GM23248 (cell line): ENCODE results near the gene SRSF11. TPM values are rescaled to one million over a fixed set of nuclear protein-coding genes. Genes with fewer than 3 reads are reported as not detected.

ENCODE experiments used
- DNase-seq: peaks from one replicate; pipeline ENCODE4 v3.0.0-alpha.2; 2015
- H2AFZ ChIP-seq: fragments of 200-600 bp; sonication (generic); 2 replicates; pipeline ENCODE4 v1.6.1; 2016; ENCODE audit warnings: antibody characterized with exemption
- H3F3A ChIP-seq: fragments of 200-600 bp; sonication (generic); 2 replicates; pipeline ENCODE4 v1.6.1; 2016; ENCODE audit warnings: mild to moderate bottlenecking, antibody characterized with exemption, mixed run types; ENCODE audit not compliant: insufficient read depth
- H3K27ac ChIP-seq: fragments of 200-600 bp; sonication (generic); 2 replicates; pipeline ENCODE4 v1.5.1; 2016; ENCODE audit warnings: mild to moderate bottlenecking
- H3K27me3 ChIP-seq: fragments of 200-600 bp; sonication (generic); replicated peaks from 2 replicates; pipeline ENCODE4 v1.6.1; 2016; ENCODE audit warnings: mild to moderate bottlenecking; ENCODE audit not compliant: insufficient read depth
- H3K36me3 ChIP-seq: fragments of 200-600 bp; sonication (generic); 2 replicates; pipeline ENCODE4 v1.6.1; 2016; ENCODE audit warnings: low read depth, mild to moderate bottlenecking
- H3K4me1 ChIP-seq: fragments of 200-600 bp; sonication (generic); 2 replicates; pipeline ENCODE4 v1.6.1; 2016; ENCODE audit warnings: mild to moderate bottlenecking; ENCODE audit not compliant: insufficient read depth
- H3K4me2 ChIP-seq: fragments of 200-600 bp; sonication (generic); one replicate; pipeline ENCODE4 v1.6.1; 2016; ENCODE audit warnings: mild to moderate bottlenecking; ENCODE audit not compliant: unreplicated experiment
- H3K4me3 ChIP-seq: fragments of 200-600 bp; sonication (generic); 2 replicates; pipeline ENCODE4 v1.5.1; 2016; ENCODE audit warnings: mild to moderate bottlenecking
- H3K79me2 ChIP-seq: fragments of 200-600 bp; sonication (generic); 2 replicates; pipeline ENCODE4 v1.6.1; 2016; ENCODE audit warnings: mild to moderate bottlenecking; ENCODE audit not compliant: insufficient read depth
- H3K9ac ChIP-seq: fragments of 200-600 bp; sonication (generic); 2 replicates; pipeline ENCODE4 v1.6.1; 2016; ENCODE audit warnings: mild to moderate bottlenecking
- H3K9me2 ChIP-seq: fragments of 200-600 bp; sonication (generic); 2 replicates; pipeline ENCODE4 v1.6.1; 2016; ENCODE audit warnings: mixed run types, mild to moderate bottlenecking, moderate library complexity; ENCODE audit not compliant: insufficient read depth
- H3K9me3 ChIP-seq: fragments of 200-600 bp; sonication (generic); one replicate; pipeline ENCODE4 v1.6.1; 2017; ENCODE audit warnings: low read depth
- H4K20me1 ChIP-seq: fragments of 200-600 bp; sonication (generic); 2 replicates; pipeline ENCODE4 v1.6.0; 2016; ENCODE audit not compliant: insufficient read depth
- EZH2 ChIP-seq: fragments of 200-600 bp; sonication (generic); IDR thresholded peaks from 2 replicates; pipeline ENCODE4 v1.6.1; 2018; ENCODE audit warnings: antibody characterized with exemption, mild to moderate bottlenecking; ENCODE audit not compliant: insufficient read depth, poor library complexity, severe bottlenecking
- EZH2phosphoT487 ChIP-seq: fragments of 200-600 bp; sonication (generic); IDR thresholded peaks from 2 replicates; pipeline ENCODE4 v1.6.1; 2018; ENCODE audit warnings: antibody characterized with exemption, moderate library complexity, mild to moderate bottlenecking, low read depth; ENCODE audit not compliant: insufficient read depth
- WGBS, 2 experiments: methylation state at CpG; one replicate each; pipeline ENCODE4 v1.1.6; 2015 to 2017; ENCODE audit warnings: low lambda C conversion rate in 2 of 2, low coverage in 1 of 2; ENCODE audit errors: missing lambda C conversion rate in 2 of 2; 5-methylcytosine and 5-hydroxymethylcytosine counted together
- in situ Hi-C: fragments of 300-500 bp; cut with MboI; formaldehyde crosslinking; loops from 2 replicates; pipeline ENCODE4 v1.15.0; 2020
- polyA plus RNA-seq: library from polyadenylated mRNA; unstranded; fragments of >200 nt; fragmentation: Nextera tagmentation; extraction: Ambion mirVana; gene quantifications from 2 replicates; pipeline ENCODE4 v1.2.1, GENCODE V29; 2016
- total RNA-seq: library from RNA; depleted of rRNA; stranded (reverse); fragments of >200 nt; shearing (Covaris generic); gene quantifications from 2 replicates; pipeline ENCODE4 v1.2.3, GENCODE V29; 2014

Gene SRSF11
- total and polyA plus RNA-seq, 2 experiments from 2014 or later: 110 to 157 TPM

GRCh38 chr1:70286453-70286852 is 65.3 kb downstream of the SRSF11 start:
- Histone ChIP-seq H3K79me2 (peaks cover 17% of the 10 kb centered on the region; the same call in 1 of the 2 replicates), H3K4me1 (no peaks in the 10 kb centered on the region), H3K27me3 (no peaks in the 10 kb centered on the region), H3K9ac (no peak overlapping the region), H3F3A (no peaks in the 10 kb centered on the region), H3K27ac (no peak overlapping the region), H3K36me3 (peaks cover 18% of the 10 kb centered on the region), H4K20me1 (no peaks in the 10 kb centered on the region), H2AFZ (no peak overlapping the region), H3K4me2 (no peak overlapping the region), H3K4me3 (no peak overlapping the region), H3K9me2 (no peaks in the 10 kb centered on the region), H3K9me3 (no peaks in the 10 kb centered on the region)
- in situ Hi-C loops: no loop called here
- DNase-seq: no peak
- TF ChIP-seq EZH2phosphoT487: no peak
- no peak for TF ChIP-seq EZH2
- 85 to 91% methylated on average over 5 of the region's 5 CpGs for WGBS, 2 experiments

DNA sequence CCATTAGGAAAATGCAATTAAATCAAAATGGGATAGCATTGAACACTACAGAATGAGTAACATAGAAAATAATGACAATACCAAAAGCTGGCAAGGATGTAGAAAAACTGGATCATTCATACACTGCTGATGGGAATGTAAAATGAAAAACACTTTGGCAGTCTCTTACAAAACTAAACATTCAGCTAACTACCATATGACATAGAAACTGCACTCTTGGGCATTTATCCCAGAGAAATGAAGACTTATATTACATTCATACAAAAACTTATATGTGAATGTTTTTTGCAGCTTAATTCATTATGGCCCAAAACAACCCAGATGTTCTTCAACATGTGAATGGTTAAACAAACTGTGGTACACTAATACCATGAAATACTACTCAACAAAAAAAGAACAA is 67.0 kb downstream of the SRSF11 start:
- no peak overlapping the region for H3K27ac ChIP-seq
- no peaks in the 10 kb centered on the region for H3K9me3 ChIP-seq
- no peak overlapping the region for H3K4me3 ChIP-seq
- no peak for DNase-seq
- TF ChIP-seq EZH2 (no peak), EZH2phosphoT487 (no peak)
- H3K27me3 ChIP-seq: no peaks in the 10 kb centered on the region
- H3K4me2 ChIP-seq: no peak overlapping the region
- in situ Hi-C loops: no loop called here
- H3F3A ChIP-seq: no peaks in the 10 kb centered on the region
- no peaks in the 10 kb centered on the region for H3K4me1 ChIP-seq
- H3K36me3 ChIP-seq: peaks cover 25% of the 10 kb centered on the region
- H3K9ac ChIP-seq: no peak overlapping the region
- no peaks in the 10 kb centered on the region for H3K9me2 ChIP-seq
- H2AFZ ChIP-seq: no peak overlapping the region
- peaks cover 19% of the 10 kb centered on the region; the same call in 1 of the 2 replicates for H3K79me2 ChIP-seq
- no peaks in the 10 kb centered on the region for H4K20me1 ChIP-seq

GRCh38 chr1:70290218-70290617 is 69.0 kb downstream of the SRSF11 start:
- Histone ChIP-seq H3K9ac (no peak overlapping the region), H3K9me2 (no peaks in the 10 kb centered on the region), H4K20me1 (no peaks in the 10 kb centered on the region), H3F3A (no peaks in the 10 kb centered on the region), H3K79me2 (peaks cover 28% of the 10 kb centered on the region; the same call in 1 of the 2 replicates), H3K4me1 (no peaks in the 10 kb centered on the region), H3K27ac (no peak overlapping the region), H3K4me3 (no peak overlapping the region), H2AFZ (no peak overlapping the region), H3K36me3 (peaks cover 34% of the 10 kb centered on the region), H3K4me2 (no peak overlapping the region), H3K9me3 (no peaks in the 10 kb centered on the region), H3K27me3 (no peaks in the 10 kb centered on the region)
- in situ Hi-C loops: no loop called here
- WGBS, 2 experiments: 44 to 50% methylated on average over 1 of the region's 1 CpG
- TF ChIP-seq EZH2phosphoT487 (no peak), EZH2 (no peak)
- peak; percentile 40 for DNase-seq

DNA sequence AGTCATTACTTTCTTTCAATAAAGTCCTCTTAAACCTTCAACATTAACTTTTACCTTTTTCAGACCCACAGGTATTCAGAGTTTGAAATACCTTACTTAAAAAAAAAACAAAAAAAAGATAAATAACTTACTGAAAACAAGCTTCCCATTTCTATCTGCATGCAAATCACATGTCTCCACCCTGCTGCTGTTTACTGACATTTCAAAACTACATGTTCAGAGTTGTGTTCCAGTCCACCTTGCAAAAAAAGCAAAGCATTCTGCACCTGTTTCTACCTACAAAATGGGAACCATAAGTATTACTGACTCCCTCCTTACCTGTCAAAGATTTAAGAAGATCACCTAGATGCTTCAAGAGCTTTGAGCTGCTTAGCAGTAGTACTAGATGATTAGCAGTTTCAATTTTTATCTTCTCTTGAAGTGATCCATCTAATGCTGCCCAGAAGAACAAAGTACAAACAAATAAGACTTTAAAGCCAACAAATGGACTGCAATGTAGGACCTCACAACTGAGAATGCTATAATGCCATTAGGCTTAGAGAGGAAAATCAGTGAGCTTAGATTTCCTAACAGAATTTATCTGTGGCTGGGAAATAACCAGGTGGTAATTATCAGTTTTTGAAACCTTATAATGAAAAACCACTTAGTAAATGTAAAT is 72.1 kb downstream of the SRSF11 start:
- Histone ChIP-seq H3K9me3 (no peaks in the 10 kb centered on the region), H3K27ac (no peak overlapping the region), H3K9ac (no peak overlapping the region), H3K4me2 (no peak overlapping the region), H3K4me3 (no peak overlapping the region), H3K4me1 (no peaks in the 10 kb centered on the region), H3F3A (no peaks in the 10 kb centered on the region), H3K36me3 (peaks cover 43% of the 10 kb centered on the region), H3K27me3 (no peaks in the 10 kb centered on the region), H3K9me2 (no peaks in the 10 kb centered on the region), H3K79me2 (peaks cover 16% of the 10 kb centered on the region; the same call in 1 of the 2 replicates), H4K20me1 (no peaks in the 10 kb centered on the region), H2AFZ (no peak overlapping the region)
- no peak for DNase-seq
- TF ChIP-seq EZH2: no peak
- no peak for TF ChIP-seq EZH2phosphoT487
- in situ Hi-C loops: no loop called here

- Histone ChIP-seq H3K4me2 (no peak overlapping the region), H3K9ac (no peak overlapping the region), H3K27ac (no peak overlapping the region), H3K9me3 (no peaks in the 10 kb centered on the region), H3K4me3 (no peak overlapping the region), H3K27me3 (no peaks in the 10 kb centered on the region), H3K36me3 (peaks cover 38% of the 10 kb centered on the region), H3F3A (no peaks in the 10 kb centered on the region), H3K9me2 (no peaks in the 10 kb centered on the region), H3K4me1 (no peaks in the 10 kb centered on the region), H4K20me1 (no peaks in the 10 kb centered on the region), H2AFZ (no peak overlapping the region), H3K79me2 (peaks cover 24% of the 10 kb centered on the region; the same call in 1 of the 2 replicates)
- DNase-seq: no peak
- no peak for TF ChIP-seq EZH2
- TF ChIP-seq EZH2phosphoT487: no peak
- in situ Hi-C loops: no loop called here
- WGBS, 2 experiments: 94 to 98% methylated on average over 4 of the region's 4 CpGs
Observed at GRCh38 chr1:70295749-70296148, 74.6 kb downstream of the SRSF11 start.
